Type B pancreatic cell (in vitro differentiated cells): ENCODE data around the gene ADGRG6. TPM values are rescaled to one million over a fixed set of nuclear protein-coding genes. Genes with fewer than 3 reads are reported as not detected.

Source experiments
- DNase-seq: peaks from one replicate; pipeline ENCODE4 v3.0.0; 2021; ENCODE audit warnings: mixed read lengths; ENCODE audit not compliant: unreplicated experiment; ENCODE audit errors: extremely low spot score
- H3K27ac Mint-ChIP-seq: 2 replicates; pipeline ENCODE4 v1.8.0; 2021; ENCODE audit warnings: mild to moderate bottlenecking, mixed read lengths
- H3K27me3 Mint-ChIP-seq: 2 replicates; pipeline ENCODE4 v1.8.0; 2021; ENCODE audit warnings: mixed read lengths
- H3K36me3 Mint-ChIP-seq: 2 replicates; pipeline ENCODE4 v1.8.0; 2021; ENCODE audit warnings: mixed read lengths
- H3K4me1 Mint-ChIP-seq: one replicate; pipeline ENCODE4 v1.8.0; 2021; ENCODE audit warnings: mixed read lengths; ENCODE audit not compliant: unreplicated experiment
- H3K4me3 Mint-ChIP-seq: 2 replicates; pipeline ENCODE4 v1.8.0; 2021; ENCODE audit warnings: mild to moderate bottlenecking, mixed read lengths
- H3K9me3 Mint-ChIP-seq: 2 replicates; pipeline ENCODE4 v1.8.0; 2021; ENCODE audit warnings: mixed read lengths
- CTCF ChIP-seq: fragments of 200-600 bp; sonication (generic); conservative IDR thresholded peaks from 2 replicates; pipeline ENCODE4 v1.5.0; 2021; ENCODE audit warnings: antibody characterized with exemption, mild to moderate bottlenecking
- total RNA-seq: library from RNA; stranded (reverse); gene quantifications from 2 replicates; pipeline ENCODE4 v1.2.1, GENCODE V29; 2021; ENCODE audit warnings: low replicate concordance

ADGRG6 gene
- total RNA-seq, 1 donor from 2014 or later = 26.7 TPM

GRCh38 chr6:142313284-142313683 lies 11.5 kb downstream of the ADGRG6 start:
- peaks cover 5% of the 10 kb centered on the region for H3K4me1 Mint-ChIP-seq
- H3K36me3 Mint-ChIP-seq = peaks cover 10% of the 10 kb centered on the region
- H3K4me3 Mint-ChIP-seq = no peak overlapping the region
- no peaks in the 10 kb centered on the region for H3K9me3 Mint-ChIP-seq
- peak overlapping the region; percentile 68 for H3K27ac Mint-ChIP-seq
- no peak for TF ChIP-seq CTCF
- DNase-seq = no peak
- no peaks in the 10 kb centered on the region for H3K27me3 Mint-ChIP-seq

GRCh38 chr6:142316791-142317368 lies 15.1 kb downstream of the ADGRG6 start:
- peaks cover 6% of the 10 kb centered on the region for H3K36me3 Mint-ChIP-seq
- no peaks in the 10 kb centered on the region for H3K9me3 Mint-ChIP-seq
- H3K27me3 Mint-ChIP-seq = no peaks in the 10 kb centered on the region
- no peak overlapping the region for H3K27ac Mint-ChIP-seq
- no peak for TF ChIP-seq CTCF
- H3K4me1 Mint-ChIP-seq = peaks cover 5% of the 10 kb centered on the region
- H3K4me3 Mint-ChIP-seq = no peak overlapping the region
- DNase-seq = no peak

GRCh38 chr6:142318714-142319113 lies 16.9 kb downstream of the ADGRG6 start:
- Mint-ChIP-seq H3K9me3 (peaks cover 3% of the 10 kb centered on the region), H3K4me3 (no peak overlapping the region), H3K27ac (peak overlapping the region; percentile 43)

GRCh38 chr6:142320366-142320765 lies 18.6 kb downstream of the ADGRG6 start:
- peaks cover 3% of the 10 kb centered on the region for H3K9me3 Mint-ChIP-seq
- peaks cover 4% of the 10 kb centered on the region for H3K36me3 Mint-ChIP-seq
- H3K27me3 Mint-ChIP-seq = no peaks in the 10 kb centered on the region
- no peaks in the 10 kb centered on the region for H3K4me1 Mint-ChIP-seq
- DNase-seq = no peak
- no peak overlapping the region for H3K4me3 Mint-ChIP-seq
- H3K27ac Mint-ChIP-seq = no peak overlapping the region
- TF ChIP-seq CTCF = no peak

More at GRCh38 chr6:142318714-142319113, 16.9 kb downstream of the ADGRG6 start:
- TF ChIP-seq CTCF = no peak
- Mint-ChIP-seq H3K4me1 (no peaks in the 10 kb centered on the region), H3K27me3 (no peaks in the 10 kb centered on the region), H3K36me3 (peaks cover 4% of the 10 kb centered on the region)
- no peak for DNase-seq

GRCh38 chr6:142321451-142321850 lies 19.6 kb downstream of the ADGRG6 start:
- DNase-seq = no peak
- no peaks in the 10 kb centered on the region for H3K27me3 Mint-ChIP-seq
- no peak for TF ChIP-seq CTCF
- H3K27ac Mint-ChIP-seq = no peak overlapping the region
- peaks cover 2% of the 10 kb centered on the region for H3K4me1 Mint-ChIP-seq
- H3K36me3 Mint-ChIP-seq = no peaks in the 10 kb centered on the region
- H3K4me3 Mint-ChIP-seq = no peak overlapping the region
- H3K9me3 Mint-ChIP-seq = peaks cover 3% of the 10 kb centered on the region

GRCh38 chr6:142322066-142322465 lies 20.3 kb downstream of the ADGRG6 start:
- no peak overlapping the region for H3K27ac Mint-ChIP-seq
- no peaks in the 10 kb centered on the region for H3K27me3 Mint-ChIP-seq
- H3K4me1 Mint-ChIP-seq = peaks cover 5% of the 10 kb centered on the region
- no peak overlapping the region for H3K4me3 Mint-ChIP-seq
- no peak for TF ChIP-seq CTCF
- H3K36me3 Mint-ChIP-seq = no peaks in the 10 kb centered on the region
- no peak for DNase-seq
- peaks cover 3% of the 10 kb centered on the region for H3K9me3 Mint-ChIP-seq
